IPS-NIHi7 (cell line): ENCODE measurements around the gene ANTXRL.
"Not testable (repeated sequence)": the region's sequence is repeated elsewhere in the genome, so short reads cannot be mapped to it uniquely, and the experiment has no call there.

Source experiments
- DNase-seq: peaks from one replicate; pipeline ENCODE4 v3.0.0; 2012; ENCODE audit warnings: mixed read lengths; ENCODE audit errors: extremely low spot score

The ANTXRL gene

GRCh38 chr10:46330894-46331293 is 44.1 kb downstream of the ANTXRL start:
- DNase-seq, result no peak

- not testable (repeated sequence) for DNase-seq
Measured at GRCh38 chr10:46365484-46365883, 78.7 kb downstream of the ANTXRL start.

DNA sequence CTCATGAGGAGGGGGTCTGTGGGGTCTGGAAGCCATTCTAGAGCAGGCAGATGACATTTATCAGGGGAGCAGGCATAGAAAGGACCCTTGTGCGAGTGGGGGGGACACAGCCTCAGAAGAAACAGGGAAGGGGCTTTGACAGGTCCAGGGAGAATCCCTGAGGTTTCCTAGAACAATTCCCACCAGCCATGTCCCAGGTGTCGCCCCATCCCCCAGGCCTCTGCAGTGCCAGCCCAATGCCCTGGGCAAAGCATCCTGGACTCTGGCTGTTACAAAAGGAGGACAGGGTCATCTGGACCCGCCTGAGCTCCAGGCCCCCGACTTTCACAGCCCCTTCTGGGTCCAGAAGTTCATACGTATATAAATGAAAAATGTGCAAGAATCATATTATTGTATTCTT is 80.4 kb downstream of the ANTXRL start:
- DNase-seq, result not testable (repeated sequence)

DNA sequence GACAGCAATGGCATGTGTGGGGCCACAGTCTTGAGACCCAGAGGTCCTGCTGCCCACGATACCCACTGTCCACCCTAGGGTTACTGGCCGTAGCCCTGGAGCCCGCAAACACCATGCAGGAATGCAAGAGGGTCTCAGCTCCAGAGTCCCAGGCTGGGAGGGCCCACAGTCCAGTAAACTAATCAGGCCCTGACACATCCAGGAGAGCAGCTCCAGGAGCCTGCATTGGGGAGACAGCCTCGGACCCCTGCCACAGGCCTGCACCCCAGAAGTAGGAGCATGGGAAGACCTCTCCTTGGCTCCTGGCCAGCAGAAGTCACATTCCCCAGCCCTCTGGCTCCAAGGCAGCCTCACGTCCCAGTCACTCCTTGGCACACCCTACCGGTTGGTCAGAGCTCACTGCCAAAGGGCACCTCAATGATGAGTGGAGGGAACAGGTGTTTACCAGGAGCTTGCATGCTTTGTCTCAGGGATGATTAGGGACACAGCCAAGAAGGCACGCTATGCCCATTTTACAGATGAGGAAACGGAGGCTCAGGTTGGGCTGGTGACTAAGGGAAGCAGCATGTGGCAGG is 81.0 kb downstream of the ANTXRL start:
- not testable (repeated sequence) for DNase-seq

DNA sequence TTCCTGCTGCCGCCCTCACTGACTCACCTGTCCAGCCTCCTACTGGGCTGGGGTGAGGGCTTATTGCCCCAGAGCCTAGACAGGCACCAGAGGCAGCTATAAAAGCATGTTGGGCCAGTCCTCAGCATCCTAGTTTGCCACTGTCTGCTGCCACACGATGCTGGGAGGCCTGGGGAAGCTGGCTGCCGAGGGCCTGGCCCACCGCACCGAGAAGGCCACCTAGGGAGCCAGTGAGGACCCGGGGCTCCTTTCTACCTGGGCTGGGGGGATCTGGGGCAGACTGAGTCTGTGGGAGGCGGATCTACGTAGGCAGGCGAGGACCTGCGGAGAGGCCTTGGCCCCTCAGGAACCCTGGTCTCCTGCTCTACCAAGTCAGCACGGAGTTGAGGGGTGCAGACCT is 82.2 kb downstream of the ANTXRL start:
- not testable (repeated sequence) for DNase-seq

- DNase-seq, result not testable (repeated sequence)
Measured at GRCh38 chr10:46374410-46374809, 87.6 kb downstream of the ANTXRL start.

DNA sequence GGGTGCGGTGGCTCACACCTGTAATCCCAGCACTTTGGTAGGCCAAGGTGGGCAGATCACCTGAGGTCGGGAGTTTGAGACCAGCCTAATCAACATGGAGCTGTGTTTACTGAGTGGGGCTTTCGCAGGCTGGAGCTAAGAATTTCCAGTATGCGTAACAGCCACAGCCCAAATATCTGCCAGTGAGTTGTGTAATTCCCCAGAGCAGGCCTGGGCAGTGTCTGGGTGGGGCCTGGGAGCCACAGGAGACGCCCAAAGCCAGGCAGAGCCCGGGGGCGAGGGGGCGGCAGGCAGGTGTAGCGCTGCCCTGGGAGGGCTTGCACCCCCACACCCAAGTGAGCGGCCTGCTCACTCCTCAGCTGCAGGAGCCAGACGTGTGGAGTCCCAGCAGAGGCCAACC is 88.6 kb downstream of the ANTXRL start, which contains the start of gene ANXA8L1:
Gene ANXA8L1 (plus strand): TSS at position 371 of the 400 bp plus-strand sequence. CDS start 76 bp downstream, outside the sequence.
- DNase-seq, result not testable (repeated sequence)

DNA sequence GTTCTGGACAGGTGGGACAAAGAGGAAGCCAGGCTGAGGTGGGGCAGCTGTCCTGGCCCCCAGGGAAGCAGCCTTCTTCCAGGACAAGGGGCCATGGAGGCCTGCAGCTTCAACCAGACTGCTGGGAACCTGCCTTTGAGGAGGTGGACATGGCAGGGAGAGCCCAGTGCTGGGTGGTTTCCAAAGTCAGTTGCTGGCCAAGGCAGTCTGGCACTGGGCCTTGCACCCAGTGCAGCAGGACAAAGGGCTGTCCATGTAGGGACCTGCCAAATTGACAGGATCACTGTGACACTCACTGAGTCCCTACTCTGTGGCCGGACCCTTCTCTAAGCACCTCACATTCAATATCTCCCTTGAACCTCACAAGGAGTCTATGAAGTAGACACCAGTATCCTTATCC is 90.2 kb downstream of the ANTXRL start:
- DNase-seq, result not testable (repeated sequence)

GRCh38 chr10:46377651-46378050 is 90.9 kb downstream of the ANTXRL start:
- DNase-seq, result not testable (repeated sequence)

- not testable (repeated sequence) for DNase-seq
Measured at GRCh38 chr10:46378108-46378507, 91.3 kb downstream of the ANTXRL start.

DNA sequence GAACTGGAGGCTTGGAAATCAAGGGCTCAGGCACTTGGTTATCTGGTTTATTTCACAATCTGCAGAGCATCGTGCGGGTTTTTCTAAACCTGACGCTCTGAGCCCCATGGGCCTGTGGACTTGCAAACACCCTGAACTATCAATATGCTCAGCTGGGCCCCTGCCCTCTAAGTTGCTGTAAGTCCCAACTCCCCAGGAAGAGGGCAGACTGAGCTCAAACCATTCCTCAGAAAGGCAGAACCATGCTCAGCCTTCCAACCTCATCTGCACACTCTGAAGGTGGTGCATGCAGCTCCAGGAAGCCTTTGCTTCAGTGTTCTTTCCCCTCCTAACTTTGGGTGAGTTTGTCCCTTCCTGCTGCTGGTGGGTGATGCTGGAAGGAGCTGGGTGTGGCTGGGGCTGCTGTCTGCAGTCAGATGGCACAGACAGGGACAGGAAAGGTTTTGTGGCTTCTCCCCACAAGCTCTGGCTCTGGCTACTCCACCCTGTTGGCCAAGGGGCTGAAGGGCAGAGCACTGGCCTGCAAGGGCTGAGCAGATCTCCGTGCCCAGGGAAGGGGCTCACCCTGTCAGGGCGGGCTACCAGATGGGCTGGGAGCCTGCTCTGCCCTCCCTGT is 92.5 kb downstream of the ANTXRL start:
- not testable (repeated sequence) for DNase-seq
